HepG2 (cell line): Measurements from ENCODE around the gene ZDHHC14. TPM values are rescaled to one million over a fixed set of nuclear protein-coding genes. Genes with fewer than 3 reads are reported as not detected.

Experiments
- AHR ChIP-seq: IDR thresholded peaks from 2 replicates; pipeline ENCODE4 v1.6.1; 2018; ENCODE audit warnings: missing genetic modification reagents, missing compliant biosample characterization
- ATF7 ChIP-seq, 2 experiments: fragments of 450-650 bp in 1 of 2; sonication (generic) in 1 of 2; formaldehyde crosslinking in 1 of 2; IDR thresholded peaks; 2 replicates each; pipeline versions ENCODE4 v1.4.0 to v1.6.1; 2016 to 2020; ENCODE audit warnings: antibody characterized with exemption in 1 of 2, mild to moderate bottlenecking in 1 of 2, missing genetic modification reagents in 1 of 2
- BHLHE40 ChIP-seq: IDR thresholded peaks from 2 replicates; pipeline ENCODE4 v1.6.1; 2011; ENCODE audit warnings: low read length, improper control_type of control experiment
- CEBPZ ChIP-seq: IDR thresholded peaks from 2 replicates; pipeline ENCODE4 v1.6.1; 2012; ENCODE audit warnings: low read length, improper control_type of control experiment
- CENPBD1 ChIP-seq: sonication (generic); formaldehyde crosslinking; IDR thresholded peaks from 2 replicates; pipeline ENCODE4 v1.8.0; 2022; ENCODE audit warnings: missing genetic modification reagents, low read depth, mild to moderate bottlenecking, borderline replicate concordance
- ELF4 ChIP-seq: sonication (generic); formaldehyde crosslinking; IDR thresholded peaks from 2 replicates; pipeline ENCODE4 v1.5.0; 2020; ENCODE audit warnings: missing genetic modification reagents, mild to moderate bottlenecking, moderate library complexity, borderline replicate concordance
- FOXJ3 ChIP-seq: sonication (generic); formaldehyde crosslinking; IDR thresholded peaks from 2 replicates; pipeline ENCODE4 v1.4.0; 2020; ENCODE audit warnings: missing genetic modification reagents, mild to moderate bottlenecking, borderline replicate concordance
- GLI4 ChIP-seq: sonication (generic); formaldehyde crosslinking; IDR thresholded peaks from 2 replicates; pipeline ENCODE4 v1.5.1; 2020; ENCODE audit warnings: missing genetic modification reagents, mild to moderate bottlenecking, moderate library complexity, borderline replicate concordance
- HINFP ChIP-seq: sonication (generic); formaldehyde crosslinking; IDR thresholded peaks from 2 replicates; pipeline ENCODE4 v1.4.0; 2020; ENCODE audit warnings: low read depth, mild to moderate bottlenecking, missing genetic modification reagents
- JARID2 ChIP-seq: sonication (generic); formaldehyde crosslinking; IDR thresholded peaks from 2 replicates; pipeline ENCODE4 v1.8.1; 2023; ENCODE audit warnings: missing genetic modification reagents, inconsistent platforms; ENCODE audit not compliant: insufficient replicate concordance
- NR2F2 ChIP-seq: IDR thresholded peaks from 2 replicates; pipeline ENCODE4 v1.6.1; 2012; ENCODE audit warnings: low read depth, inconsistent platforms, borderline replicate concordance
- TFDP1 ChIP-seq: IDR thresholded peaks from 2 replicates; pipeline ENCODE4 v1.6.1; 2016; ENCODE audit warnings: missing compliant biosample characterization, missing genetic modification reagents, borderline replicate concordance
- ZBTB2 ChIP-seq: sonication (generic); formaldehyde crosslinking; IDR thresholded peaks from 2 replicates; pipeline ENCODE4 v1.8.0; 2022; ENCODE audit warnings: low read depth, missing genetic modification reagents
- ZBTB3 ChIP-seq: sonication (generic); formaldehyde crosslinking; IDR thresholded peaks from 2 replicates; pipeline ENCODE4 v1.4.0; 2020; ENCODE audit warnings: low read depth, mild to moderate bottlenecking, moderate library complexity, missing genetic modification reagents, borderline replicate concordance
- ZNF121 ChIP-seq: sonication (generic); formaldehyde crosslinking; IDR thresholded peaks from 2 replicates; pipeline ENCODE4 v1.5.0; 2020; ENCODE audit warnings: mild to moderate bottlenecking, missing genetic modification reagents
- ZNF235 ChIP-seq: sonication (generic); formaldehyde crosslinking; IDR thresholded peaks from 2 replicates; pipeline ENCODE4 v1.8.1; 2023; ENCODE audit warnings: mild to moderate bottlenecking, missing genetic modification reagents, borderline replicate concordance
- ZNF362 ChIP-seq: sonication (generic); formaldehyde crosslinking; IDR thresholded peaks from 2 replicates; pipeline ENCODE4 v1.4.0; 2020; ENCODE audit warnings: missing genetic modification reagents, mild to moderate bottlenecking, borderline replicate concordance
- ZNF460 ChIP-seq: sonication (generic); formaldehyde crosslinking; IDR thresholded peaks from 2 replicates; pipeline ENCODE4 v1.5.1; 2020; ENCODE audit warnings: missing genetic modification reagents, mild to moderate bottlenecking, borderline replicate concordance
- ZNF720 ChIP-seq: sonication (generic); formaldehyde crosslinking; IDR thresholded peaks from 2 replicates; pipeline ENCODE4 v1.4.0; 2020; ENCODE audit warnings: missing genetic modification reagents
- polyA plus RNA-seq, 8 experiments: library from polyadenylated mRNA; depleted of rRNA in 3 of 8; stranded (reverse) in 7 of 8; unstranded in 1 of 8; fragments of >200 nt; fragmentation: Illumina TruSeq in 4 of 8; extraction: Trizol in 4 of 8; gene quantifications; 2 replicates each; pipeline versions ENCODE4 v1.2.1 to v1.2.3, GENCODE V29; 2011 to 2016; ENCODE audit warnings: low read depth in 4 of 8, missing spikeins in 1 of 8, mixed read lengths in 1 of 8; ENCODE audit not compliant: insufficient read depth in 1 of 8
- total RNA-seq, 5 experiments: library from RNA; depleted of rRNA; stranded (reverse); fragments of >200 nt; fragmentation: Illumina TruSeq; extraction: Trizol; gene quantifications; 2 replicates each; pipeline ENCODE4 v1.2.3, GENCODE V29; 2016; ENCODE audit warnings: low read depth in 1 of 5

The ZDHHC14 gene
- total and polyA plus RNA-seq, 2 of the 13 experiments (the other 11 are each of a cell fraction or from before 2014, with no cell fraction given), result 3.7 to 9.5 TPM

GRCh38 chr6:157586476-157587126, 205.6 kb downstream of the ZDHHC14 start (continued):
- TF ChIP-seq TFDP1 (CRISPR knock-in tag) (no peak), FOXJ3 (CRISPR knock-in tag) (peak; percentile 62; the same call in 1 of the 2 replicates), BHLHE40 (no peak), ZNF362 (CRISPR knock-in tag) (no peak), NR2F2 (peak; percentile 62; the same call in 1 of the 2 replicates), ZBTB2 (CRISPR knock-in tag) (0 out of 2 replicates have a peak, but pooled peaks have one; percentile 30), ZBTB3 (CRISPR knock-in tag) (no peak), JARID2 (no peak), ELF4 (CRISPR knock-in tag) (no peak), ZNF720 (CRISPR knock-in tag) (no peak), CENPBD1 (CRISPR knock-in tag) (no peak), ZNF121 (CRISPR knock-in tag) (no peak), HINFP (CRISPR knock-in tag) (no peak; the same call in 1 of the 2 replicates), GLI4 (CRISPR knock-in tag) (no peak), ATF7 (IDR thresholded peaks at IDR 0.05) (no peak), ATF7 (CRISPR knock-in tag; IDR thresholded peaks at IDR 0.05) (no peak), ZNF460 (CRISPR knock-in tag) (no peak), CEBPZ (no peak), AHR (CRISPR knock-in tag) (no peak), ZNF235 (CRISPR knock-in tag) (no peak)
